MV-4-11 (cell line): ENCODE results near the gene GPX4.

Experiments used
- DNase-seq: peaks from one replicate; lab custom pipeline; 2025; lab: John Stamatoyannopoulos, UW

GPX4 gene

GRCh38 chr19:1068009-1069001 lies 35.5 kb upstream of the GPX4 start:
- DNase-seq, result peak; percentile 79

- peak; percentile 98 for DNase-seq
Measured at GRCh38 chr19:1069009-1069779, 34.6 kb upstream of the GPX4 start.

DNA sequence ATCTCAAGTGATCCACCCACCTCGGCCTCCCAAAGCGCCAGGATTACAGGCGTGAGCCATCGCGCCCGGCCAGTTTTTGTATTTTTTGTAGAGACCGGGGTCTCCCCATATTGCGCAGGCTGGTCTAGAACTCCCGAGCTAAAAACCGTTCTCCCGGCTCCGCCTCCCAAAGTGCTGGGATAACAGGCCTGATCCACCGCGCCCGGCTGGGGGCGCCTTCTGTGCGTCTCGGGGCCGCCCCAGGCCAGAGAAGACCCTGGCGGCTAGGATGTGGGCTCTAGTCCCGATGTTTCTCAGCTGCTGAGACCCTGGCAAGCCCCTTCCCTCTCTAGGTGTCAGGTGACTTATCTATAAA lies 33.2 kb upstream of the GPX4 start:
- no peak for DNase-seq

DNA sequence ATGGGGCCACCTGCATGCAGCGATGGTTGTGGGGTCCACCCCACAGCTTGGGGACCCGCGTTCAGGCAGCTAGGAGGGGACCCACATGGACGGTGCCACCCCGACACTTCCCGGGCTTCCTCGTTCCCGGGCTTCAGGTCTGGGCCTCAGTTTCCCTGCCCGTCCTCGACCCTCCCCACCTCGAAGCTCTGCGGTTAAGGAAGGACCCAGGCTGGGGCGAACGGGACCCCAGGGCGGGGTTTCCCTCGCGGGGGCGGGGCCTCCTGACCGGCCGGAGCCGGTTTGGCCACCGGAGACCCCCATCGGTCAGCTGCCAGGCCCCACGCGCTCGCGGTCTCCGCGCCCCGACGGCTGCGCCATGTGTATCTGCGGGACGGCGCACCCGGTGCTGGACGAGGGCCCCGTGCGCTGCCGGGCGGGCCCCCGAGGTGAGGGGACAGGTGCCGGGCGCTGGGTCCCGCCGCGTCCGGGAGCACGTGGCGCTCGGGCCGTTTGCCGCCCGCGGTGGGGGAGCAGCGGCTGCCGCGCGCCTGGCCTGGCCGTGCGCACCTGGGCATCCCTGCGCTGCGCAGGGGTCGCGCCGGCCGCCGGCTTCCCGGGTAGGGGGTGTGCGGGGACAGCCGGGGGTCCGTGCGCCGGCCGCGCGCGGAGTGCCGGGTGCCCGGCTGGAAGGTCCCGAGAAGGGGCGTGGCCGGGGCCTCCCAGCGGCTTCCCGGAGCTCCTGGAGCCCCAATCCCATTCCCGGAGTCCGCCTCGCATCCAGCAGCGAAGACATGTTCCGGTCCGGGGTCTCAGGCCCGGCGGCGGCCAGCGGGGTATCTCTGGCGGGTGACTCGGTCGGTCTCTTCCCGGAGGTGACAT lies 32.6 kb upstream of the GPX4 start:
- no peak for DNase-seq

DNA sequence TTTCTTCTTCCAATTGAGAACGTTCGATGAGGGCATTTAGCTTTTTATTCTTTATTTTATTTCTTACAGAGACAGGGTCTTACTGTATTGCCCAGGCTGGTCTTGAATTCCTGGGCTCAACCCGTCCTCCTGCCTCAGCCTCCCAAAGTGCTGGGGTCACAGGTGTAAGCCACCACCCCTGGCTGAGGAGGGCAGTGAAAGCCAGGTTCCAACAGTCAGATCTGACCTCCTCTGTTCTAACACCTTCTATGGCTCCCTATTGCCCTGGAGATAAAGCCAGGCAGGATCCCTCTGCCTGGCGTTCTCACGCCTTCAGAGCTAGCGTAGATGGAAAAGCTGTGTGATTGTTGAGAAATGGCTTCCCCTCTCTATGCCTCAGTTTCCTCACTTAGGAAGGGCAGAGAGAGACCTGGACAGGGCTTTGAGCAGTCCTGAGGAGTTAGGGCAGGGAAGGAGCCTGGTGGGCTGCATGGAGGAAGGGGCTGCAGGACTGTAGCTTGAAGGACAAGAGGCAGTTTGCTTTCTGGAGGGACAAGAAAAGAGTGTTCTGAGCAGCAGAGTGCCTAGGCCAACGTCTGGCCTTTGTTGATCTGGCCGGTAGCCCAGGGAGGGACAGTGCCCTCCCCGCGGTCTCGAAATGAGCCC lies 31.3 kb upstream of the GPX4 start:
- no peak for DNase-seq

GRCh38 chr19:1073063-1073955 lies 30.5 kb upstream of the GPX4 start:
- DNase-seq, result no peak

DNA sequence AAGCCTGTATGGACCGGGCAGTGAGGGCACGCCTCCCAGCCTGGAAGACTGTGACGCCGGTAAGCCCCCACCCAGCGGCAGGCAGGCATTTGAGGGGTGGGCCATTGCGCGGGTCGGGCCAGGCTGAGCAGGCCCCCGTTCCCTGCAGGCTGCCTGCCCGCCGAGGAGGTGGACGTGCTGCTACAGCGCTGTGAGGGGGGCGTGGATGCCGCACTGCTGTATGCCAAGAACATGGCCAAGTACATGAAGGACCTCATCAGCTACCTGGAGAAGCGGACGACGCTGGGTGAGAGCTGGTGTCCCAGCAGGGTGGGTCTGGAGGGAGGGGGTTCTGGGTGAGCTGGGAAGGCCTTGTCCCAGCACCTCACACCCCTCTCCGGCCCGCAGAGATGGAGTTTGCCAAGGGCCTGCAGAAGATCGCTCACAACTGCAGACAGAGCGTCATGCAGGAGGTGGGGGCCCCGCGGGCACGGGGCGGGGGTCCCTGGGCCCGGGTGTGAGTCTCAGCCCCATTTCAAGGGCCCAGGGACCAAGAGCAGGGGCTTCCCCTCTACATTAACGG lies 29.8 kb upstream of the GPX4 start:
- DNase-seq, result no peak

GRCh38 chr19:1074544-1075283 lies 29.1 kb upstream of the GPX4 start:
- peak; percentile 83 for DNase-seq

- no peak for DNase-seq
Measured at GRCh38 chr19:1076046-1076386, 27.8 kb upstream of the GPX4 start.

- DNase-seq, result peak; percentile 96
Measured at GRCh38 chr19:1076951-1077350, 26.8 kb upstream of the GPX4 start.

DNA sequence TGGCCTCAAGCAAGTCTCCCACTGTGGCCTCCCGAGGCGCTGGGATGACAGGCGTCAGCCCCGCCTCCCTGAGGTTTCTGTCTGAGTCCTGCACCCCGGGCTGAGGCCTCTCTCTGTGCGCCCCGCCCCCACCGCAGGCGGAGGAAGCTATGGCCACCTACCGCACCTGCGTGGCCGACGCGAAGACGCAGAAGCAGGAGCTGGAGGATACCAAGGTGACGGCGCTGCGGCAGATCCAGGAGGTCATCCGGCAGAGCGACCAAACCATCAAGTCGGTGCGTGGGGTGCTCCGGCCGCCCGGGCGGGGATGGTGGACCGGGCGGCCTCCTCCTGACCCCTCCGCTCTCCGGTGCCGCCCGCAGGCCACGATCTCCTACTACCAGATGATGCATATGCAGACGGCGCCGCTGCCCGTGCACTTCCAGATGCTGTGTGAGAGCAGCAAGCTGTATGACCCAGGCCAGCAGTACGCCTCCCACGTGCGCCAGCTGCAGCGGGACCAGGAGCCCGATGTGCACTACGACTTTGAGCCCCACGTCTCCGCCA lies 24.2 kb upstream of the GPX4 start:
- DNase-seq, result no peak

DNA sequence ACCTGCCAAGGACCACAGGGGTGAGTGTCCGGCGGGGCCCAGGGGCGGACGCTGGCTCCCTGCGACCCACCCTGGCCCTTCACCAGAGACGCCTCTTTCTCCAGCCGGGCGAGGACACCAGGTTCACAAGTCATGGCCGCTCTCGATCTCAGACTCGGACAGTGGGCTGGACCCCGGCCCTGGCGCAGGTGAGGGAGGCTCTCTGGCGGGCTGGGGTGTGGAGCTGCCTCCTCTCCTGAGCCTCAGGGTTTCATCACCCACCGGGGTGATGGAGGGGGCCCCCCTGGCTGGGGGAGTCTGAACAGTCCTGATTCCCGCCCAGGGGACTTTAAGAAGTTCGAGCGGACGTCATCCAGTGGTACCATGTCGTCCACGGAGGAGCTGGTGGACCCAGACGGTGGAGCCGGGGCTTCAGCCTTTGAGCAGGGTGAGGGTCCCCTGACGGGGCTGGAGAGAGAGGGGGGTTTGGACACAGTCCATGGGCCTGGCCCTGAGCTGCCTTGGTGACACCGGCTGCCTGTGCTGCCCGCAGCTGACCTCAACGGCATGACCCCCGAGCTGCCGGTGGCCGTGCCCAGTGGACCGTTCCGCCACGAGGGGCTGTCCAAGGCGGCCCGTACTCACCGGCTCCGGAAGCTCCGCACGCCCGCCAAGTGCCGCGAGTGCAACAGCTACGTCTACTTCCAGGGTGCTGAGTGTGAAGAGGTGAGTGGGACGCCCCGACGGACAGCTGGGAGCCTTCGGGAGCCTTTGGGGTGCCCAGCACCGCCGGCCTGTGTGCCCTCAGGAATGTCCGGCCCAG lies 23.2 kb upstream of the GPX4 start:
- DNase-seq, result no peak

DNA sequence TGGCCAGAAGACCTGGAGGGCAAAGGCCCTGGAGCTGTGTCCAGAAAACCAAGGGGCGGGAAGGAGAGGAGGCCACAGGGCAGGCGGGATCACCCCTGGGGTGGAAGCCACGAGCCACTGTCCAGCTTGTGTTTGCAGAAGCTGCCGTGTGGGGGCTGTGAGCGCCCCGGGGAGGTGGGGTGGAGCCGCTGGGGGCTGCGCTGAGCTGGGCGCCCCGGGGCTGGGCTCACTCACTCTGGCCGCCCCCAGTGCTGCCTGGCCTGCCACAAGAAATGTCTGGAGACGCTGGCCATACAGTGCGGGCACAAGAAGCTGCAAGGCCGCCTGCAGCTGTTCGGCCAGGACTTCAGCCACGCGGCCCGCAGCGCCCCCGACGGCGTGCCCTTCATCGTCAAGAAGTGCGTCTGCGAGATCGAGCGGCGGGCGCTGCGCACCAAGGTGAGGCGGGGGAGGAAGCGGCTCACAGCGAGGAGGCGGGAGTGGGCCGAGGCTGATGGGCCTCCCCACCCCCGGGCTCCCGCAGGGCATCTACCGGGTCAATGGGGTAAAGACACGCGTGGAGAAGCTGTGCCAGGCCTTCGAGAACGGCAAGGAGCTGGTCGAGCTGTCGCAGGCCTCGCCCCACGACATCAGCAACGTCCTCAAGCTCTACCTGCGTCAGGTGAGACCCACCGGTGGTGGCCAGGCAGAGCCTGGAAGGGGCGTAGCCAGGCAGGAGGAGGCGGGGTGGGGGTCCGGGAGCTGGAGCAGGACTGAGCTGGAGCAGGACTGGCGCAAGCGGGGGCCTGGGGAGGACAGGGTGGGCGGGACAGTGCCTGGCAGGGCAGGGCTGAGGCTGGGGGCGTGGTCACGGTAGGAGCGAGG lies 22.3 kb upstream of the GPX4 start:
- DNase-seq, result no peak

GRCh38 chr19:1082165-1082927 lies 21.4 kb upstream of the GPX4 start:
- peak; percentile 53 for DNase-seq

DNA sequence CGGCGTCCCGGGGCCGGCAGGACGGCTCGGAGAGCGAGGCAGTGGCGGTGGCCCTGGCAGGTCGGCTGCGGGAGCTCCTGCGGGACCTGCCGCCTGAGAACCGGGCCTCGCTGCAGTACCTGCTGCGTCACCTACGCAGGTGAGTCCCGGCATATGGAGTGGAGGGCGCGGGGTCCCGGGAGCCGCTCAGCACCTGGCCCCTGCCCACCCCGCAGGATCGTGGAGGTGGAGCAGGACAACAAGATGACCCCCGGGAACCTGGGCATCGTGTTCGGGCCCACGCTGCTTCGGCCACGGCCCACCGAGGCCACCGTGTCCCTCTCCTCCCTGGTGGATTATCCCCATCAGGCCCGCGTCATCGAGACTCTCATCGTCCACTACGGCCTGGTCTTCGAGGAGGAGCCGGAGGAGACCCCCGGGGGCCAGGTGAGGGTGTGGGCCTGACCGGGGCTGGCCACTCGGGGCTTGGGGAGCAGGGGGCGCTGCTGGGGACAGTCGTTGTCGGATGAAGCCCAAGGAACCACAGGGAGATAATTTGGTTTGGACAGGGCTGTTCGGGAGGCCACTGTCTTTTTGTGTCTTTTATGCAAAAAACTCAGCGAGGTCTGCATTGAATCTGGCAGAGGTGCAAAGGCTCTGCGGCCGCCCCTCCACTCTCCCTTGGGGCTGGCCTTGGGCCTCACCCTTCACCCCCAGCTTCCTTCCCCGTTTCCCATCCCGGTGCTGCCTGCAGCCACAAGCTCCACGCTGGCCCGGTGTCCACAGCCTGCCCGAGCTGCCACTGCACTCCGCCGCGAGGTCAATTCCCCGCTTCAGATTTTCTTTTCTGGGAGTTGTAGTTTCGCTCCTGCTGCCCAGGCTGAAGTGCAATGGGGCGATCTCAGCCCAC lies 20.6 kb upstream of the GPX4 start:
- no peak for DNase-seq
